Measurements from ENCODE around the gene DBR1.

DNA sequence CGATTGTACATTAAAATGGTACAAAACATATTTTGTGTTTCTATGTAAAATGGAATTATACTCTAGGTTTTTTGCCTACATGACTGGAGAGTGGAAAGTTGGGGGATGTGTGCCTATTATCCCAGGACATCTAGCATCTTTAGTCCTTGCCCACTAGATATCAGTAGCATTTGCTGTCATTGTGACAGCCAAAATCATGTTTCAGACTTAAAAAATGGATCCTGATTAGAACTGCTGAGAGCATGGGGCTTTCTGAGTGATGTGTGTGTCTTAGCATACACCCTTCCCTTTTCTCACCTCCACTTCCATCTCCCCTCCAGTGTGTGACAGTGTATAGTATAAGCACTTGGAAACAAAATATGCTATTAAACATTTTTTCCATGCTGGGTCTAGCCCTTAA lies 25.7 kb upstream of the DBR1 start:
- TF ChIP-seq POLR2A (IDR thresholded peaks at IDR 0.05) = no peak
- TF ChIP-seq, protein P1, sequence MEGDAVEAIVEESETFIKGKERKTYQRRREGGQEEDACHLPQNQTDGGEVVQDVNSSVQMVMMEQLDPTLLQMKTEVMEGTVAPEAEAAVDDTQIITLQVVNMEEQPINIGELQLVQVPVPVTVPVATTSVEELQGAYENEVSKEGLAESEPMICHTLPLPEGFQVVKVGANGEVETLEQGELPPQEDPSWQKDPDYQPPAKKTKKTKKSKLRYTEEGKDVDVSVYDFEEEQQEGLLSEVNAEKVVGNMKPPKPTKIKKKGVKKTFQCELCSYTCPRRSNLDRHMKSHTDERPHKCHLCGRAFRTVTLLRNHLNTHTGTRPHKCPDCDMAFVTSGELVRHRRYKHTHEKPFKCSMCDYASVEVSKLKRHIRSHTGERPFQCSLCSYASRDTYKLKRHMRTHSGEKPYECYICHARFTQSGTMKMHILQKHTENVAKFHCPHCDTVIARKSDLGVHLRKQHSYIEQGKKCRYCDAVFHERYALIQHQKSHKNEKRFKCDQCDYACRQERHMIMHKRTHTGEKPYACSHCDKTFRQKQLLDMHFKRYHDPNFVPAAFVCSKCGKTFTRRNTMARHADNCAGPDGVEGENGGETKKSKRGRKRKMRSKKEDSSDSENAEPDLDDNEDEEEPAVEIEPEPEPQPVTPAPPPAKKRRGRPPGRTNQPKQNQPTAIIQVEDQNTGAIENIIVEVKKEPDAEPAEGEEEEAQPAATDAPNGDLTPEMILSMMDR (IDR thresholded peaks at IDR 0.05 in 4 of 5, conservative IDR thresholded peaks at IDR 0.05 in 1 of 5) = no peak
